EL (cell line): ENCODE data around the gene ENKUR.
"Not testable (repeated sequence)": the region's sequence is repeated elsewhere in the genome, so short reads cannot be mapped to it uniquely, and the experiment has no call there.

Experiments
- DNase-seq: peaks from one replicate; pipeline ENCODE4 v3.0.0-alpha.2; 2016

Gene ENKUR

GRCh38 chr10:24969841-24970281, 46.1 kb downstream of the ENKUR start:
- no peak for DNase-seq

- not testable (repeated sequence) for DNase-seq
These were observed 47.0 kb downstream of the ENKUR start for GRCh38 chr10:24968951-24969350.

GRCh38 chr10:24968349-24968748, 47.6 kb downstream of the ENKUR start:
- DNase-seq = no peak

- DNase-seq = no peak
These were observed 48.9 kb downstream of the ENKUR start for GRCh38 chr10:24966962-24967481.

GRCh38 chr10:24965051-24965450, 50.9 kb downstream of the ENKUR start:
- no peak for DNase-seq

GRCh38 chr10:24963521-24964041, 52.4 kb downstream of the ENKUR start:
- DNase-seq = no peak

- peak; percentile 25 for DNase-seq
These were observed 53.0 kb downstream of the ENKUR start for GRCh38 chr10:24962995-24963394.

- no peak for DNase-seq
These were observed 54.4 kb downstream of the ENKUR start for GRCh38 chr10:24961582-24961981.

GRCh38 chr10:24959382-24959730, 56.6 kb downstream of the ENKUR start:
- no peak for DNase-seq

GRCh38 chr10:24958721-24959381, 57.1 kb downstream of the ENKUR start:
- peak; percentile 52 for DNase-seq

GRCh38 chr10:24958091-24958720, 57.8 kb downstream of the ENKUR start:
- DNase-seq = peak; percentile 83

GRCh38 chr10:24957624-24958051, 58.3 kb downstream of the ENKUR start:
- peak; percentile 27 for DNase-seq

- no peak for DNase-seq
These were observed 62.3 kb downstream of the ENKUR start for GRCh38 chr10:24953675-24954074.

- peak; percentile 75 for DNase-seq
These were observed 63.0 kb downstream of the ENKUR start for GRCh38 chr10:24952707-24953645.

GRCh38 chr10:24952143-24952706, 63.7 kb downstream of the ENKUR start, which contains the start of gene PRTFDC1:
TSS of gene PRTFDC1 (minus strand) at chr10:24952606. CDS start at chr10:24952575, 31 bp downstream.
- DNase-seq = peak; percentile 55

GRCh38 chr10:24951201-24952142, 64.5 kb downstream of the ENKUR start:
- DNase-seq = peak; percentile 23

- DNase-seq = no peak
These were observed 65.5 kb downstream of the ENKUR start for GRCh38 chr10:24950439-24950838.

- DNase-seq = no peak
These were observed 66.3 kb downstream of the ENKUR start for GRCh38 chr10:24949616-24950015.

- DNase-seq = peak; percentile 30
These were observed 68.5 kb downstream of the ENKUR start for GRCh38 chr10:24947304-24948097.

GRCh38 chr10:24944512-24945255, 71.3 kb downstream of the ENKUR start:
- DNase-seq = peak; percentile 47
